C4-2B (cell line): Measurements from ENCODE around the gene UBXN6.
A peak's percentile ranks its signal among the peaks of the same experiment; 100 is the strongest.

Source experiments
- CTCF ChIP-seq: fragments of 450-650 bp; conservative IDR thresholded peaks from 2 replicates; pipeline ENCODE4 v1.5.1; 2017; ENCODE audit warnings: mild to moderate bottlenecking
- ZFX ChIP-seq: fragments of 450-650 bp; IDR thresholded peaks from 2 replicates; pipeline ENCODE4 v1.6.1; 2017

DNA sequence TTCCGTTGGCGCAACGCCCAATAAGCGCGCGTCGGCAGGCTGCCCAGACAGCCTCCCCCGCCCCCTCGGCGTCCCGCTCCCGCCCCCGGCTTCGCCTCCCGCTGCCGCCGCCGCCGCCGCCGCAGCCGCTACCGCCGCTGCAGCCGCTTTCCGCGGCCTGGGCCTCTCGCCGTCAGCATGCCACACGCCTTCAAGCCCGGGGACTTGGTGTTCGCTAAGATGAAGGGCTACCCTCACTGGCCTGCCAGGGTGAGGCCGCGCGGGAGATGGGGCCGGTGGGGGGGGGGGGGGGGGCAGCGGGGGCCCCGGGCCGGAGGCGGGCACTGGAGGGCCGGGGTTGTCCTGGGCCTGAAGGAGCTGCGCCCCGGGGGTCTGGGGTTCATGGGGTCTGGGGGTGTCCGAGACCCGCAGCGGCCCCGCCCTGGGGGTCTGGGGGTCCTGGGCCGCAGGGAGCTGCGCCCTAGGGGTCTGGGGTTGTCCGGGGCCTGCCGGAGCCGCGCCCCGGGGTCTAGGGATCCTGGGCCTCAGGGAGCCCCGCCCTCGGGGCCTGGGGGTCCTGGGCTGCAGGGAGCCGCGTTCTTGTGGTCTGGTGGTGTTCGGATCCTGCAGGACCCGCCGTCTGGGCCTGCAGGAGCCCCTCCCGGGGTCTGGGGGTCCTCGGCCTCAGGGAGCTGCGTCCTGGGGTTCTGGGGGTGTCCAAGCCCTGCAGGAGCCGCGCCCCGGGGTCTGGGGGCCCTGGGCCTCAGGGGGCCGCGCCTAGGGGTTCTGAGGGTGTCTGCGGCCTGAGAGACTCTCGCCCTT, 14.8 kb upstream of the UBXN6 start, which contains the start of gene HDGFL2:
- no peak for TF ChIP-seq CTCF
- TF ChIP-seq ZFX: peak; percentile 45; the same call in 1 of the 2 replicates
